Measurements from ENCODE around the gene NID1. TPM values are rescaled to one million over a fixed set of nuclear protein-coding genes. Genes with fewer than 3 reads are reported as not detected.
A peak's percentile ranks its signal among the peaks of the same experiment; 100 is the strongest.

Gene NID1
- total RNA-seq, 1 donor, result 204 TPM

- no peak for TF ChIP-seq CTCF (IDR thresholded peaks at IDR 0.05; ENCODE audit: insufficient read depth, low read depth, low read length)
- H3K4me3 ChIP-seq (ENCODE audit: low read depth, low read length), result no peak overlapping the region
- no peak for DNase-seq (ENCODE audit: low read depth)
These were observed 113.2 kb downstream of the NID1 start for GRCh38 chr1:235951661-235952060.

GRCh38 chr1:235950318-235950717, 114.6 kb downstream of the NID1 start:
- H3K4me3 ChIP-seq (ENCODE audit: low read depth, low read length), result no peak overlapping the region
- DNase-seq (ENCODE audit: low read depth), result no peak
- TF ChIP-seq CTCF (IDR thresholded peaks at IDR 0.05; ENCODE audit: insufficient read depth, low read depth, low read length), result no peak

- DNase-seq (ENCODE audit: low read depth), result peak; percentile 55
- TF ChIP-seq CTCF (IDR thresholded peaks at IDR 0.05; ENCODE audit: insufficient read depth, low read depth, low read length), result no peak
- no peak overlapping the region for H3K4me3 ChIP-seq (ENCODE audit: low read depth, low read length)
These were observed 116.0 kb downstream of the NID1 start for GRCh38 chr1:235948774-235949427.

- DNase-seq (ENCODE audit: low read depth), result peak; percentile 30
- no peak overlapping the region for H3K4me3 ChIP-seq (ENCODE audit: low read depth, low read length)
- TF ChIP-seq CTCF (IDR thresholded peaks at IDR 0.05; ENCODE audit: insufficient read depth, low read depth, low read length), result no peak
These were observed 116.9 kb downstream of the NID1 start for GRCh38 chr1:235947989-235948388.

- TF ChIP-seq CTCF (IDR thresholded peaks at IDR 0.05; ENCODE audit: insufficient read depth, low read depth, low read length), result peak; percentile 49
- peak; percentile 95 for DNase-seq (ENCODE audit: low read depth)
- no peak overlapping the region for H3K4me3 ChIP-seq (ENCODE audit: low read depth, low read length)
These were observed 118.3 kb downstream of the NID1 start for GRCh38 chr1:235946571-235946981.

GRCh38 chr1:235945775-235946570, 118.9 kb downstream of the NID1 start:
- DNase-seq (ENCODE audit: low read depth), result no peak
- no peak overlapping the region for H3K4me3 ChIP-seq (ENCODE audit: low read depth, low read length)
- no peak for TF ChIP-seq CTCF (IDR thresholded peaks at IDR 0.05; ENCODE audit: insufficient read depth, low read depth, low read length)

Data from fibroblast of villous mesenchyme (primary cell).